Measurements from ENCODE around the gene ACTL10. TPM values are rescaled to one million over a fixed set of nuclear protein-coding genes. Genes with fewer than 3 reads are reported as not detected.
A peak's percentile ranks its signal among the peaks of the same experiment; 100 is the strongest.

Gene ACTL10
- total RNA-seq, 1 donor from 2014 or later: 26.3 TPM

DNA sequence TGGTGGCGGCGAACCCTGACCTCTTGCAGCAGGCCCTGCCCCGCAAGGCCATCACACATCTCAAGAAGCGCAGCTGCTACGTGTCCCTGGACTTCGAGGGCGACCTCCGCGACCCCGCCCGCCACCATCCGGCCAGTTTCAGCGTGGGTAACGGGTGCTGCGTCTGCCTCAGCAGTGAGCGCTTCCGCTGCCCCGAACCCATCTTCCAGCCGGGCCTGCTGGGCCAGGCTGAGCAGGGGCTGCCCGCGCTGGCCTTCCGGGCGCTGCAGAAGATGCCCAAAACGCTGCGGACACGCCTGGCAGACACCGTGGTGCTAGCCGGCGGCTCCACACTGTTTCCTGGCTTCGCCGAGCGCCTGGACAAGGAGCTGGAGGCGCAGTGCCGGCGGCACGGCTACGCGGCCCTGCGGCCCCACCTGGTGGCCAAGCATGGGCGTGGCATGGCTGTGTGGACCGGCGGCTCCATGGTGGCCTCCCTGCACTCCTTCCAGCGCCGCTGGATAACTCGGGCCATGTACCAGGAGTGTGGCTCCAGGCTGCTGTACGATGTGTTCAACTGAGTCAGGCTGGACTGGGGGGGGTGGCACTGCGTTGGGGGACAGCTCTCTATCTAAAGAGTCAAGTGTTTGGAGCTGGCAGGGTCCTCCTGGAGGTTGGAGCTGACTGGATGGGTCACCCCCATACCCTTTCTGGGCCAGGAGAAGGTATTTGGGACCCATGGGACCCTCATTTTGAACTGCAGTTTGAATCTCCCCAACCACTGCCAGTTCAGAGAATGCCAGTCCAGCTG is 1.1 kb downstream of the ACTL10 start:
- H3K4me1 ChIP-seq: peaks cover 7 to 47% of the 10 kb centered on the region in 2 donors
- DNase-seq (ENCODE audit: low spot score in 2 of 2): peak in 1 of 2 donors; percentile 90

GRCh38 chr20:33668466-33669155 is 1.9 kb downstream of the ACTL10 start:
- Histone ChIP-seq H3K36me3 (no peaks in the 10 kb centered on the region), H3K27ac (peak overlapping the region; percentile 88 to 93), H3K4me3 (peak overlapping the region in 1 of 2 donors; percentile 70), H3K27me3 (no peaks in the 10 kb centered on the region), H3K4me1 (peaks cover 6 to 53% of the 10 kb centered on the region in 2 donors), H3K9me3 (no peaks in the 10 kb centered on the region)
- no peak for TF ChIP-seq CTCF (IDR thresholded peaks at IDR 0.05)
- intact Hi-C loops (cut with DNase I): loop anchor here (5.0 kb wide), 3 partner anchors 211 to 324 kb away; partner anchors contain the start of genes RALY and SNTA1
- no peak for DNase-seq (ENCODE audit: low spot score in 2 of 2)

More for the DNA sequence above, 1.1 kb downstream of the ACTL10 start:
- peak overlapping the region; percentile 88 to 93 for H3K27ac ChIP-seq
- no peaks in the 10 kb centered on the region for H3K9me3 ChIP-seq
- H3K4me3 ChIP-seq: peak overlapping the region; percentile 65 to 70
- H3K36me3 ChIP-seq: no peaks in the 10 kb centered on the region
- intact Hi-C loops (cut with DNase I): loop anchor here (2.0 to 5.0 kb wide), 4 partner anchors 63 to 324 kb away; partner anchors contain the start of genes RALY, SNTA1 and ZNF341
- H3K27me3 ChIP-seq: no peaks in the 10 kb centered on the region
- peak; percentile 94 to 96 (median 94) for TF ChIP-seq CTCF (IDR thresholded peaks at IDR 0.05)

GRCh38 chr20:33669224-33669623 is 2.5 kb downstream of the ACTL10 start:
- peak overlapping the region in 1 of 2 donors; percentile 46 for H3K27ac ChIP-seq
- intact Hi-C loops (cut with DNase I): loop anchor here (5.0 kb wide), 3 partner anchors 212 to 323 kb away; partner anchors contain the start of genes RALY and SNTA1
- no peak for DNase-seq (ENCODE audit: low spot score in 2 of 2)
- no peaks in the 10 kb centered on the region for H3K27me3 ChIP-seq
- no peaks in the 10 kb centered on the region for H3K36me3 ChIP-seq
- H3K9me3 ChIP-seq: no peaks in the 10 kb centered on the region
- H3K4me1 ChIP-seq: peaks cover 6 to 52% of the 10 kb centered on the region in 2 donors
- TF ChIP-seq CTCF (IDR thresholded peaks at IDR 0.05): no peak
- H3K4me3 ChIP-seq: no peak overlapping the region

DNA sequence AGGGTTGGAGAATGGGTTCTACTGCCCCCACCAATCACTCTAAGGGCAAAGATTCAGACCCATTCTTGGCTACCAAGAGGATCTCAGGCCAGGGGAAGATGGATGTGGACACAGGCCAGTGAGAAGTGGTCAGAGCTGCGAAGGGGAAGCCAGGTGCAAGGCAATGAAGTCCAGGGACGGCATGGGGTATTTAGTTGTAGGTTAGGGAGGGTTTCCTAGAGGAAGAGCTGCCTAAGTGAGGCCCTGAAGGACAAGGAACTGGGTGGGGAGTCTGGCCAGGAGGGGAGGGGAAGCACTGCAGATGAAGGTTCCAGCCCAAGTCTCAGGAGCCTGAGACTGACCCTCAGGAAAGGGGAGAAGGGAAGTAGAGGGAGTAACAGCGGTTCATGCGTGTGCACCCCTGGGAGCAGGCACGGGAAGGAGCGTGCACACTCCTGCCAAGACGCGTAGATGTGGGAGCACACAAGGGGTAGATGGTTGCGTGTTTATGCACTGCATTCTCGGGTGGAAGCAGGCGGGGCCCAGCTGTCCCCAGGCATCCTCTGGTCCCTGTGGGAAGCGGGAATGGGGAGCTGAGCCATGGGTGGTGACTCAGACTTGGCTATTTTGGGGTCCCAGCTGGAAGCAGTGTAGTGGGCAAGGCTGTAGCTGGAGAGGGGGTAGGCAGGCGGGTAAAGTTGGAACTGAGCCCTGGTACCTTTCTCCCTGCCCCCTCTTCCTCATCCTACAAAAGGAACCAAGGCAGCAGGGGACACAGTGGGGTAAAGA is 3.3 kb downstream of the ACTL10 start:
- Histone ChIP-seq H3K27me3 (no peaks in the 10 kb centered on the region), H3K27ac (peak overlapping the region in 1 of 2 donors; percentile 46), H3K36me3 (no peaks in the 10 kb centered on the region), H3K4me3 (no peak overlapping the region), H3K9me3 (no peaks in the 10 kb centered on the region), H3K4me1 (peaks cover 6 to 49% of the 10 kb centered on the region in 2 donors)
- TF ChIP-seq CTCF (IDR thresholded peaks at IDR 0.05): no peak
- DNase-seq (ENCODE audit: low spot score in 2 of 2): no peak
- intact Hi-C loops (cut with DNase I): loop anchor here (5.0 kb wide), 4 partner anchors 213 to 442 kb away; partner anchors contain the start of genes EIF2S2, RALY and SNTA1

Data from ascending aorta (tissue), 2 donors.